T follicular helper cell (primary cell): ENCODE data around the gene OMG.
A peak's percentile ranks its signal among the peaks of the same experiment; 100 is the strongest.
"Not testable (repeated sequence)": the region's sequence is repeated elsewhere in the genome, so short reads cannot be mapped to it uniquely, and the experiment has no call there.

Experiments used
- DNase-seq: peaks from one replicate; pipeline ENCODE4 v3.0.0-alpha.2; 2020; ENCODE audit warnings: low read depth
- total RNA-seq, 2 experiments: gene quantifications; one replicate each; lab custom pipeline; 2026; lab: John Stamatoyannopoulos, UW

OMG gene
- total RNA-seq, result 0.22 to 1.9 reads per million in 2 experiments

- DNase-seq, result no peak
Measured at GRCh38 chr17:31297090-31297489, at the start of gene OMG. Gene OMG (minus strand): TSS chr17:31297239. CDS start chr17:31296331, 908 bp downstream.

- DNase-seq, result not testable (repeated sequence)
Measured at GRCh38 chr17:31345191-31345747, 48.2 kb upstream of the OMG start.

GRCh38 chr17:31339906-31340661 lies 43.0 kb upstream of the OMG start:
- no peak for DNase-seq

DNA sequence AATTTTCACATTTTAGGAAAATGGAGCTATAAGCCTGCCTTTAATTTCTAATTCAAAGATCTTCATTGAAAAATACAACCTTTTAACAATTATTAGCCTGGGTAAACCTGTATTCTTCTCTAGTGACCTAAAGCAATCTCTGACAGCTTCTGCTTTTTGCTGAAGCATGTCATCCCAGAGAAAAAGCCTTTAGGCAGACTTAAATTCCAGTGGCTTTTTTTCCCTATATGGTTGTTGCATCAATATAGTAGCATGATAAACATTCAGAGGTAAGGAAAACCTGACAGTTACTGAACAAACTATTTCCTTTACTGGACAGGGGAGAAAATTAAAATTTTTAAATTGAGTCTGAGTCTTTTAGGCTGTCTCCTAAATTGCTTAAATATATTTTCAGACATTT lies 32.2 kb upstream of the OMG start:
- no peak for DNase-seq

DNA sequence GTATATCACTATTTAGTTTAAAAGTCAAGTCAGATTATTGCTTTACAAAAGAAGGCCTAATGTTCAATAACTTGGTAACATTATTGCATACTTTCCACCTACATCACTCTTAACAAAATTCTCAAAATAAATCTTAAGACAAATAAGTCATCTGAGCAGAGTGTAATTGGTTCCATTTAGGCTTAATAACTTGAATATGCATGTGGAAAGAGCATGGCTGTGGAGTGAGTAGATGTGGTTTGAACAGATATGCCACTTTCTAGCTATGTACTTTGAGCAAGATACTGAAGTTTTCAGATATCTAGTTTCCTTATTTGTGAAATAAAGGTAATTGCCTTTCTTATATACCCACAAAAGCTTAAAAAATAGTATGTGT lies 31.1 kb upstream of the OMG start:
- DNase-seq, result no peak

DNA sequence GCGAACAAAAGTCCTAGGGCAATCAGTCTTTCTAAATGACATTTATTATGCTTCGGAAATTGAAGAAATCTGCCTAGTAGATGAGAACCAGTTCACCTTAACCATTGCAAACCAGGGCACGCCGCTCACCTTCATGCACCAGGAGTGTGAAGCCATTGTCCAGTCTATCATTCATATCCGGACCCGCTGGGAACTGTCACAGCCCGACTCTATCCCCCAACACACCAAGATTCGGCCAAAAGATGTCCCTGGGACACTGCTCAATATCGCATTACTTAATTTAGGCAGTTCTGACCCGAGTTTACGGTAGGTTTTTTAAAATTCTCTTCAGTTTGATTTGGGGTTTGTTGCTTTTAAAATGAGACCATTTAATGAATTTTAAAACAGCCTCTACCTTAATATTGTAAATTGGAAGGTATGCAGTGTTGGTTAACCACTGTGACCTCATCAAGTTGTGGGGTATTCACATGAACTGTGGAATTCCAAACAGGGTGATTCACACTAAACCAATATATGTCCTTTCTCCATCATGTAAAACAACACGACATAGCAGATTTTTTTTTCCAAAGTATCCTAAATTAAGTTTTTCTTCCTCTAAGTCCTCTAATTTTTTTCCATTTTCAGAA lies 30.6 kb upstream of the OMG start:
- DNase-seq, result no peak

- DNase-seq, result no peak
Measured at GRCh38 chr17:31323551-31323950, 26.5 kb upstream of the OMG start.

- DNase-seq, result no peak
Measured at GRCh38 chr17:31321966-31322365, 24.9 kb upstream of the OMG start.

DNA sequence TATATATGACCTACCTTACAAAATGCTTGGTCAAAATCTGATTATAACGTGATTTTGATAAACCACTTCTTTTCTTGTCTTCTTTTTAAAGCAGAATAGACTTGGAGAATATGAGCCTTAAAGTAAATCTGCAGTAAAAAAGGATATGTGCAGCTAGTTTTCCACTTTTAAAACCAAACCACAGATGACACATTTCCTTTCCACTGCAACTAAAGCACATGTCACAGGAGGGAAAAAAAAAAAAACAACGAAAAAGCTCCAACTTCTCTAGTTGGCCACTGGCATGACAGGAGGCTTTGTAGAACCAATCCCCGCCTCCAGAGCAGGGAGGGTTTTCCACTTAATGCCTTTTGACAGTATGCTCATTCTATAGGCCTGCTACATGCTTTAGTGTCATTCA lies 24.4 kb upstream of the OMG start, which contains the start of gene EVI2A:
TSS of gene EVI2A (minus strand) at position 142 of the 400 bp plus-strand sequence. CDS start 2,609 bp downstream, outside the sequence.
- DNase-seq, result peak; percentile 73

GRCh38 chr17:31320791-31321190 lies 23.8 kb upstream of the OMG start:
- no peak for DNase-seq

GRCh38 chr17:31320241-31320640 lies 23.2 kb upstream of the OMG start:
- DNase-seq, result no peak

DNA sequence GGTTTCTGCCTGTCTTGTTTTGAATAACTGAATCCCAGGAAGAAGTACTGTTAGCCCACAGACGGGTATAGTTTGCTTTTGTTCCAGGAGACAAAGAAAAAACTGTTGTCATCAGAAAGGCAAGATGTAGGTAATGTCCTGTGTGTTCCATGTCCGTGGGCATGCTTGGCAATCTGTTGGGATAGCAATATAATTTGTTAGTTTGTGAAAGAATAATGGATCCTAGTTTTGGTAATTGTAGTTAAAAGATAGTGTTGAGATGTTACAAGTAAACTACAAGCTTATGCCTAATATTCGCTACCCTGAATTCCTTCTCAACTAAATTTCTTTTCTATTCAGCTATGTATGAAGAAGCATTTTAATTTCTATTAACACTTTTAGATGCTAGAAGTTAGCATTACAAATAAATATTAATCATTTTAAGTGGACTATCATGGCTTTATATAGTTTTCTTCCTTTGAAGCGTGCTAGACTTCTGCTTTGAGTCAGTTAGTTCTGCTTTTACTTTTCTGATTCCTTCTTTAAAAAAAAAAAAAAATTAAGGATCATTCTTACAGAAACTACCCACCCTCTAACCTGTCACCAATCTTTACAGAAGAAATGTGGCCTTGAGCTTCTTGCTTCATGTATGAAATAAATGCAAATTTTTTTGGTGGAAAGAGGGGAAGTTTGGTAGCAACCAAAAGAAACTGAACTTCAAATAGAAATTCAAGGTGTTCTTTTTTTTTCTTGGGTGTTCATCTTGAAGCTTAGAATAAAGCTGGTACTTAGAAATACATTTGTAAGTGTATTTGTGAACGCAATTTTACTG lies 22.0 kb upstream of the OMG start:
- no peak for DNase-seq

DNA sequence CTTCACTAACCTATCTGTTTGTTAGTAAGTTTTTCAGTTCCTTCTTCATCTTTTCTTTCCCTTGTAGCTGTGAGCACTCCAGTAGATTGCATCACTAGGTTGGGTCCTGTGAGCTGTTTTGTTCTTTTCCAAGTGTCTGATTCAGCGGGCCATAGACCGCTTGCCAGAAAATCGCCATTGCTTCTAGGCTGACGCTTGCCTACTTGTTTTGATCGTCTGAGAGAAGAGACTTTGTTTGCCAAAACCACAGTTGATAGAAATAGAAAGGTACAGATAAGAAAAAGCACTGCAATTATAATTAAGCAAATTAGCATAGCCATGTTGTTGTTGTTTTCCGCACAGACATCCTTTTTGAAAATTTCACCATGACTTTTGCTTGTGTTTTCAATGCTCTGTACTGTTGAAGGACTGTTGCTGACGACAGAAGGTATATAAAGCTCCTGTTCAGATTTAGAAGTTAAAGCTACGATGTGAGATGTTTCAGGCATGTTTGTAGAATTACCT lies 21.3 kb upstream of the OMG start:
- peak; percentile 49 for DNase-seq

DNA sequence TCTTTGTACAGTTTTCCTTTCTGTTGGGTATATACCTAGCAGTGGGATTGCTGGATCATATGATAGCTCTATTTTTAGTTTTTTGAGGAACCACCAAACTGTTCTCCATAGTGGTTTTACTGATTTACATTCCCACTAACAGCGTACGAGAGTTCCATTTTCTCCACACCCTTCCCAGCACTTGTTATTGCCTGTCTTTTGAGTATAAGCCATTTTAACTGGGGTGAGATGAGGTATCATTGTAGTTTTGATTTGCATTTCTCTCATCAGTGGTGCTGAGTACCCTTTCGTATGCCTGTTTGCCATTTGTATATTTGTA lies 17.7 kb upstream of the OMG start:
- no peak for DNase-seq

- DNase-seq, result no peak
Measured at GRCh38 chr17:31313982-31314781, 17.1 kb upstream of the OMG start, which contains the start of gene EVI2B. Gene EVI2B (minus strand): TSS chr17:31314054. CDS start chr17:31305609, 8,445 bp downstream.

GRCh38 chr17:31312223-31312622 lies 15.2 kb upstream of the OMG start:
- not testable (repeated sequence) for DNase-seq

GRCh38 chr17:31311526-31311925 lies 14.5 kb upstream of the OMG start:
- DNase-seq, result no peak

- no peak for DNase-seq
Measured at GRCh38 chr17:31310886-31311285, 13.8 kb upstream of the OMG start.

DNA sequence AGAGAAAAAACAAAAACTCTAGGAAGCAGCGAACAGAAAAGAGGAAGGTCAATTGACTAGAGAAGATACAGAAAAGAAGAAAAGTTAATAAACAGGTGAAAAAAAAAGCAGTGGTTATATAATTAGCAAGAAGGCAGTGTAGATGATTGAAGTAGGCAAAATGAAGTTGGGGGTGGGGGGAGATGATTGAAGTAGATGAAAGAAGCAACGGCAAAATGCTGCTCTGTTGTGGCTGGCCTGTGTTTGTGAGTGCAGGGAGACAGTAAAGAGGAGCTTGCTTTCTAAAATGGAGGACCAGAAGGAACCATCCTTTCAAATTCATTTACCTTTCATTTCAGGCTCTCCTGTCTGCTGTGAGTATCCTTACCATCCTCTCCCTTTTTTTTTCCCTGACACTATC lies 13.2 kb upstream of the OMG start:
- DNase-seq, result peak; percentile 80

GRCh38 chr17:31309556-31309955 lies 12.5 kb upstream of the OMG start:
- DNase-seq, result no peak
